VCaP (cell line): ENCODE measurements around the gene AUTS2.

Experiments used
- H3K27ac ChIP-seq: fragments of 450-650 bp; 2 replicates; pipeline ENCODE4 v1.5.1; 2017
- TF ChIP-seq, protein P1 (sequence below): fragments of 450-650 bp; conservative IDR thresholded peaks from 2 replicates; pipeline ENCODE4 v1.5.1; 2017; ENCODE audit warnings: mild to moderate bottlenecking, moderate library complexity

AUTS2 gene

DNA sequence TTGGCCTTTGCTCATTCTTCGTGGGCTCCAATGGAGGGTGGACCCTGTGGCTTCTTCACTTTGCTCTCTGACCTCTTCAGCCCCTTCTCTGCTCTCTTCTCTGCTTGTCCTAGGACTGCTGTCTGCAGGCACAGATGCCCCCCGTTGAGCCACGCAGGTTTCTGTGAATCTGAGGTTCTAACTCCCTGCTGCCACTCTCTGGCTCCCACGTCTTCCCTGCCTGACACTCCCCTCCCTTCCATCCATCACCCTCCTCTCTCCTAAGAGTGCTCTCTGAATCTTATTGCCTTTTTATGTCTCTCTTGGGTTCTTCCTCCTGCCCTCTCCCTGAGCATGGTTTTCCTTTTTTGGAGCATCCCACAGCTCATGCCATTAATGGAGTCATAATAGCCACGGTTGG, 1034.1 kb downstream of the AUTS2 start:
- TF ChIP-seq, protein P1, sequence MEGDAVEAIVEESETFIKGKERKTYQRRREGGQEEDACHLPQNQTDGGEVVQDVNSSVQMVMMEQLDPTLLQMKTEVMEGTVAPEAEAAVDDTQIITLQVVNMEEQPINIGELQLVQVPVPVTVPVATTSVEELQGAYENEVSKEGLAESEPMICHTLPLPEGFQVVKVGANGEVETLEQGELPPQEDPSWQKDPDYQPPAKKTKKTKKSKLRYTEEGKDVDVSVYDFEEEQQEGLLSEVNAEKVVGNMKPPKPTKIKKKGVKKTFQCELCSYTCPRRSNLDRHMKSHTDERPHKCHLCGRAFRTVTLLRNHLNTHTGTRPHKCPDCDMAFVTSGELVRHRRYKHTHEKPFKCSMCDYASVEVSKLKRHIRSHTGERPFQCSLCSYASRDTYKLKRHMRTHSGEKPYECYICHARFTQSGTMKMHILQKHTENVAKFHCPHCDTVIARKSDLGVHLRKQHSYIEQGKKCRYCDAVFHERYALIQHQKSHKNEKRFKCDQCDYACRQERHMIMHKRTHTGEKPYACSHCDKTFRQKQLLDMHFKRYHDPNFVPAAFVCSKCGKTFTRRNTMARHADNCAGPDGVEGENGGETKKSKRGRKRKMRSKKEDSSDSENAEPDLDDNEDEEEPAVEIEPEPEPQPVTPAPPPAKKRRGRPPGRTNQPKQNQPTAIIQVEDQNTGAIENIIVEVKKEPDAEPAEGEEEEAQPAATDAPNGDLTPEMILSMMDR: no peak

DNA sequence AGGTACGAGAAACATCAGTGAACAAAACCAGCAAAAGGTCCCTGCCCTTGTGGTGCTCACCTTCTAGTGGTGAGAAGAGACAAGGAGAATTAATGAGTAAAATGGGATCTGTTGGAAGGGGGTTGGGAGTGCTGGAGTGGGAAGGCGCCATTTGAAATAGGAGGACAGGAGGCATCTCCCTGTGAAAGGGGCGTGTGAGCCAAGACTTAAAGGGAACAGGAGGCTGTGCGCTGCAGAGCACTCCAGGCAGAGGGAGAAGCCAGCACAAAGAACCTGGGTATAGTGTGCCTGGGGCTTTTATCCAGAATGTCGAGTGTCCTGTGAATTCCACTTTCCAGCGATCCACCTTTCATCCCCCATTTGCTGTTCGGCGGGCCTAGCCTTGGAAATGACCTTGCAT, 1035.8 kb downstream of the AUTS2 start:
- TF ChIP-seq, protein P1: no peak
- no peak overlapping the region for H3K27ac ChIP-seq

More for the DNA sequence above, 1034.1 kb downstream of the AUTS2 start:
- no peak overlapping the region for H3K27ac ChIP-seq

DNA sequence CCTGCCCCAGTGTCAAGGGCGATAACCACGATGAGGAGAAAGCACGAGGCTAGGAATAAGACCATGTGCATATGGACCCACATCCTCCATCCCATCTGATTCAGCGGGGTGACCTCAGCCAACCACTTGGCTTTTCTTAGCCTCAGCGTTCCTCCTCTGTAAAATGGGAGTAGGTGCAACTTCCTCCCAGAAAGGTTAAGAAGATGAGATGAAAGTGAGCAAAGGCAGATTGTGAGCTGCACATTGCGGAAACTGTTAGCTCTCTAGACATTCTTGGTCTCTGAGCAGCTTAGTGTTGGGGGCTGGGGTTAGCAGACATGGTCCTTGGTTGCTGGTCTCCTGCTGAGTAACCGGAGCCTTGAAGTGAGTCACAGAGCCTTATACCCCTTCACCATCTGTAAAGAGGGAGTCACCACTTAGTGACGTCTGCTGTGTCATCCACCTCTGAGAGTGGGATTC, 1036.4 kb downstream of the AUTS2 start:
- no peak overlapping the region for H3K27ac ChIP-seq
- TF ChIP-seq, protein P1: no peak

DNA sequence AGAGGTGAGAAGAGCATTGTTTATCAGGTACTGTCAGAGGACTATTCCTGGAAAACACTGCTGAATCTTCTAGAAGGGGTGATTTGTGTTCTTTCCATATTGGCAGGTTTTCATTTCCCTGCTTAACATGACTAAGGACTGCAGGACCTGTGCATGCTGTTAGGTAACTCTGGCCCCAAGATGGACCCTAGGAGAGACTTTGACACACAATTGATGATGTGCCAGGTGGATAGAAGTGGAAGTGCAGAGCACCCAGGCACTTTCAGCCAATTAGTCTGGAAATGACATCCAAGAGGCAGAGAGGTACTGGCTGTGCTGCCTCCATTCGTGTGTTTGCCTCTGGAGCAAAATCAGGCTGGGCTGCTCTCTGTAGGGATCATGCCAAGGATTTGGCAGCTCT, 1037.4 kb downstream of the AUTS2 start:
- TF ChIP-seq, protein P1: no peak
- H3K27ac ChIP-seq: no peak overlapping the region

DNA sequence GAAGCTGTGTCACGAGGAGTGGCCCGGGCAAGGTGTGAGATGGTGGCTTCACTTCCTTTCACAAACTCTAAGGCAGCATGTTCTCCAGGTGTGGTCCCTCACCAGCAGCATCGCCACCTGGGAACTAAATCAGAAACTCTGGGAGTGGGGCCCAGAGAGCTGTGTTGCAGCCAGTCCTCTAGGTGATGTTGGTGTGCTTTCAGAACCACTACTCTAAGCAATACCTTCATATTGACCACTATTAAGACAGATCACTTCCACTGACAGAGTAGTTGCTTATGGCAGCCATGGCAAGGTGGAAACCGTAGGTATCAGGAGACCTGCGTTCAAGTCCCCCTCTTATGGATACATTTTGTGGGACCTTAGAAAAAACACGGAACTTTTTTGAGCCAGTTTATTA, 1037.9 kb downstream of the AUTS2 start:
- TF ChIP-seq, protein P1: no peak
- H3K27ac ChIP-seq: no peak overlapping the region

DNA sequence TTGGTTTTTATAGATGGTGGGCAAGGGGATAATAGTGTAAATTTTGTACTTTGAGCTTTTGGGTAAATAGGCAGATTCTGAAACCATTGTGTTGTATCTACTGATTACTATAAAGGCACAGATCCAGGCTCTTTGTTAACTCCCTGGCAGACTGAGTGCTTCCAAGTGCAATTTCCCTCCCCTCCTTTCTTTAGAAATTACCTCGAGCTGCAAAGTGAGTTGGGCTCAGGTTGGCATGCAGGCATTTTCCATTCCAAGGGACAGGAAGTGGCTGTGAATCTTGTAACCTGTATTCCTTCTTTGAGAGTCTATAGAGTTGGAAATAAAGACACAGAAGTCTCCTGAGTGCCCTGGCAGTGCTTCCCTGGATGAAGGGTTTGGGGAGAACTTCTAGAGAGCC, 1039.5 kb downstream of the AUTS2 start:
- no peak overlapping the region for H3K27ac ChIP-seq
- TF ChIP-seq, protein P1: no peak

DNA sequence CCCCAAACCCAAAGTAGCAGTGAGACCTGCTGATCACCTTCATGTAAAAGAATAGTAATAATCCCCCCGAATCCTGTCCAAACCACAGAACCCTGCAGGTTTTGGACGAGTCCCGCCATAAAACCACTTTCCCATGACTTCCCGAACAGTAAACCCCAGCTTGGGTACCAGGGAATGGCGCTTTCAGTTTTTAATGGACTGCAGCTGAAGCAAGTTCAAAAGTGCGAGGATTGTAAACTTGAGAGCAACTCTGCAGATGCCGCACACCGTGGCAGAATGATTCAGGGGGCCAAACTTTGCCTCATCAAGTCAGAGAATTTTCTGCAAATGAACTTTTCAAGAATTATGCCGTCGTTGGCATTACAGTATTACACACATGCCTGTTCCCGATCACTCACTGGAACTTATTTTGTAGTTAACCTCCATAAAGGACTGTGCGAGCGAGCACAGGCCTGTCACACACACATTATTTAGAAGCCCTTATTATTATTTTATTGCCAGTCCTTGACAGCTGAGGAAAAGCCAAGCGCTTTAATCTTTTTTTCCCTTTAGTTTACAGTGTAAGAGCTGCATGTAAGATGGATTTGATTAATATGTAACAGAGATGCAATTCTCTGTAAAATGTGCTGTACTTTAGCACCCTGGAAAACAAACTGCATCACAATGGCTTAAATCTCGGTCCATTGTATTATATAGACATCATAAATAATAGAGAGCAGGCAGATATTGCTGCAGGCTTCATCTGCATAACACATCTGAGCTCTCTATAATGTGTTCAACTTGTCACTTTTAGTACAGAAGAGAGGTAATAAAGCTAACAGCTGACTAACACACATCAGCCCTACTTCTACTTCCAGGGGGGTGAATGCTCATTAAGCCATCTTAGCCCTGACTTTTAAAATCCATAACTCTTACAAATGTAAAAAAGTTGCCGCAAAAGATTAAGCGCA, 1040.2 kb downstream of the AUTS2 start:
- TF ChIP-seq, protein P1: no peak

More for the DNA sequence above, 1040.2 kb downstream of the AUTS2 start:
- H3K27ac ChIP-seq: no peak overlapping the region
